ENCODE data around the gene MFAP4.

Gene MFAP4

DNA sequence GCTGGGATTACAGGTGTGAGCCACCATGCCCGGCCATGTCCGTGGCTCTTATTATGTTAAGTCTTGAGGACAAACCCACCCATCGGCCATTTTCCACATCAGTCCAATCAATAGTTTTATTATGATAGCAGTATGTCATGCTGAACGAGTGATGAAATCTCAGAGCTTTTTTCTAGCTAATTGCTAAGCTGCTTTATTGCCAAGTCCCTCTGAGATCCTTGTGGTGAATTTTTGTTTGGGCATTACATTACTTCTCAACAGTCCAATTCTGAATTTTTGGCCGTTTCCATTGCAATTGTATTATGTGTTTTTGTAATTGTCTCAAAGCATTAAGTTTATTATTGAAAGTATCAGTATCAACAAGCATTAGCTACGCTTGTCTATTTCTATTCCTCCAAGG, 34.9 kb upstream of the MFAP4 start:
- TF ChIP-seq, protein P1, sequence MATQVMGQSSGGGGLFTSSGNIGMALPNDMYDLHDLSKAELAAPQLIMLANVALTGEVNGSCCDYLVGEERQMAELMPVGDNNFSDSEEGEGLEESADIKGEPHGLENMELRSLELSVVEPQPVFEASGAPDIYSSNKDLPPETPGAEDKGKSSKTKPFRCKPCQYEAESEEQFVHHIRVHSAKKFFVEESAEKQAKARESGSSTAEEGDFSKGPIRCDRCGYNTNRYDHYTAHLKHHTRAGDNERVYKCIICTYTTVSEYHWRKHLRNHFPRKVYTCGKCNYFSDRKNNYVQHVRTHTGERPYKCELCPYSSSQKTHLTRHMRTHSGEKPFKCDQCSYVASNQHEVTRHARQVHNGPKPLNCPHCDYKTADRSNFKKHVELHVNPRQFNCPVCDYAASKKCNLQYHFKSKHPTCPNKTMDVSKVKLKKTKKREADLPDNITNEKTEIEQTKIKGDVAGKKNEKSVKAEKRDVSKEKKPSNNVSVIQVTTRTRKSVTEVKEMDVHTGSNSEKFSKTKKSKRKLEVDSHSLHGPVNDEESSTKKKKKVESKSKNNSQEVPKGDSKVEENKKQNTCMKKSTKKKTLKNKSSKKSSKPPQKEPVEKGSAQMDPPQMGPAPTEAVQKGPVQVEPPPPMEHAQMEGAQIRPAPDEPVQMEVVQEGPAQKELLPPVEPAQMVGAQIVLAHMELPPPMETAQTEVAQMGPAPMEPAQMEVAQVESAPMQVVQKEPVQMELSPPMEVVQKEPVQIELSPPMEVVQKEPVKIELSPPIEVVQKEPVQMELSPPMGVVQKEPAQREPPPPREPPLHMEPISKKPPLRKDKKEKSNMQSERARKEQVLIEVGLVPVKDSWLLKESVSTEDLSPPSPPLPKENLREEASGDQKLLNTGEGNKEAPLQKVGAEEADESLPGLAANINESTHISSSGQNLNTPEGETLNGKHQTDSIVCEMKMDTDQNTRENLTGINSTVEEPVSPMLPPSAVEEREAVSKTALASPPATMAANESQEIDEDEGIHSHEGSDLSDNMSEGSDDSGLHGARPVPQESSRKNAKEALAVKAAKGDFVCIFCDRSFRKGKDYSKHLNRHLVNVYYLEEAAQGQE (IDR thresholded peaks at IDR 0.05; ENCODE audit: insufficient replicate concordance, low read depth) = no peak
- TF ChIP-seq GABPA (IDR thresholded peaks at IDR 0.05; ENCODE audit: low read depth) = no peak
- TF ChIP-seq, protein P2, sequence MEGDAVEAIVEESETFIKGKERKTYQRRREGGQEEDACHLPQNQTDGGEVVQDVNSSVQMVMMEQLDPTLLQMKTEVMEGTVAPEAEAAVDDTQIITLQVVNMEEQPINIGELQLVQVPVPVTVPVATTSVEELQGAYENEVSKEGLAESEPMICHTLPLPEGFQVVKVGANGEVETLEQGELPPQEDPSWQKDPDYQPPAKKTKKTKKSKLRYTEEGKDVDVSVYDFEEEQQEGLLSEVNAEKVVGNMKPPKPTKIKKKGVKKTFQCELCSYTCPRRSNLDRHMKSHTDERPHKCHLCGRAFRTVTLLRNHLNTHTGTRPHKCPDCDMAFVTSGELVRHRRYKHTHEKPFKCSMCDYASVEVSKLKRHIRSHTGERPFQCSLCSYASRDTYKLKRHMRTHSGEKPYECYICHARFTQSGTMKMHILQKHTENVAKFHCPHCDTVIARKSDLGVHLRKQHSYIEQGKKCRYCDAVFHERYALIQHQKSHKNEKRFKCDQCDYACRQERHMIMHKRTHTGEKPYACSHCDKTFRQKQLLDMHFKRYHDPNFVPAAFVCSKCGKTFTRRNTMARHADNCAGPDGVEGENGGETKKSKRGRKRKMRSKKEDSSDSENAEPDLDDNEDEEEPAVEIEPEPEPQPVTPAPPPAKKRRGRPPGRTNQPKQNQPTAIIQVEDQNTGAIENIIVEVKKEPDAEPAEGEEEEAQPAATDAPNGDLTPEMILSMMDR (IDR thresholded peaks at IDR 0.05; ENCODE audit: insufficient read depth, low read length) = no peak
- TF ChIP-seq SPI1 (IDR thresholded peaks at IDR 0.05; ENCODE audit: borderline replicate concordance, low read depth) = no peak
- TF ChIP-seq POLR2AphosphoS5 (IDR thresholded peaks at IDR 0.05; ENCODE audit: low read depth) = no peak
- no peak overlapping the region for H3K27ac ChIP-seq (replicated peaks)

DNA sequence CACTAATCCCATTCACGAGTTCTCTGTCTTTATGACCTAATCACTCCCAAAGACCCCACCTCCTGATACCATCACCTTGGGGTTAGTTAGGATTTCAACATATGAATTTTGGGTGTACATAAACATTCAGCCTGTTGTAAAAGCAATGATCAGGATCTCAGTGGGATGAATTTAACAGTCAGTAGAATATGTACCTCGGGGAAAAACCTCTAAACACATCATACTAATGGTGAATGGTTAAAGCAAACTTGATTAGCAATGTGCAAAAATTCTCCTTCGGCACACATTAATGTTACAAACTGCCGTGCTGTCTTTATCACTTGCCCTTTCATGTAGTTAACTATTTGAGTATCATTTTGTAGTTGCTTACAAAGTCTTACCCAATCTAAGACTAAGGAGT, 34.2 kb upstream of the MFAP4 start:
- Histone ChIP-seq H3K27me3 (ENCODE audit: insufficient read depth, poor library complexity, severe bottlenecking) (no peaks in the 10 kb centered on the region), H3K4me3 (replicated peaks; ENCODE audit: insufficient read depth, low read length) (no peak overlapping the region), H3K27ac (replicated peaks) (no peak overlapping the region)
- no peak for DNase-seq (ENCODE audit: low read depth in 1 of 2, low spot score in 1 of 2)
- TF ChIP-seq POLR2AphosphoS5 (IDR thresholded peaks at IDR 0.05; ENCODE audit: low read depth) (no peak), SPI1 (IDR thresholded peaks at IDR 0.05; ENCODE audit: borderline replicate concordance, low read depth) (no peak)

More for the DNA sequence above, 34.9 kb upstream of the MFAP4 start:
- Histone ChIP-seq H3K4me3 (replicated peaks; ENCODE audit: insufficient read depth, low read length) (no peak overlapping the region), H3K27me3 (ENCODE audit: insufficient read depth, poor library complexity, severe bottlenecking) (no peaks in the 10 kb centered on the region)
- DNase-seq (ENCODE audit: low read depth in 1 of 2, low spot score in 1 of 2) = no peak

DNA sequence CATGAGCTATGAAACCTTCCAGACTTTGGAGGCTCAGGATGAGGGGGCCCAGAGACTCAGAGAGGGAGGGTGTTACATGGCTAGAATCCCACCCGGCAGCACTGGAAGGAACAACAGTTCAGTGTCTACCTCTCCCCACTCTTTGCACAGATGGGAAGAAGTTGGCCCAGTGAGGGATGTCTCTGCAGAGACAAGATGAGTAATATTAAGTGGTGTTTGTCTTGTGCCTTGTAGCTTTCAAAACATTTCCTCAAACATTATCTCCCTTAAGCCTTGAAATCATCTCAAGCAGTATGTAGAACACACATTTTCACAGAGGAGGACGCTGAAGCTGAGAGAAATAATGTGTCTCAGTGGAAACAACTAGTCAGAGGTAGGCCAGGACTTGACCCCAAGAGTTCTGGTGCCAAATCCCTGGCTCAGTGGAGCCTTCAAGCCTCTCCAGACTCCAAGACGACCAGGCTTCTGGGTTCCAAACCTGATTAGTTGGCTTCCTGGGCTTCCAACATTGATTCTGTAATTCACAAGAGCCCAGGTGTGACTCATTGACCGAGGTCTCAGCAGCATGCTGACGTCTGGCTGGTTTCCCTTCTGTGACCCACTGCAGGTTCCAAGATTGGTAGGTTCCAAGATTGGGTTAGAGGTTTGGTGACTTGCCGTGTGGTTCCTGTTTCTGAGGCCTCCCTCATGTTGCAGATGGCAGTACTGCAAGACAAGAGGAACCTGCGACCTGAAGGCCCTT, 31.4 kb upstream of the MFAP4 start:
- DNase-seq (ENCODE audit: low read depth in 1 of 2, low spot score in 1 of 2) = peak; percentile 11 to 44
- Histone ChIP-seq H3K27me3 (ENCODE audit: insufficient read depth, poor library complexity, severe bottlenecking) (no peaks in the 10 kb centered on the region), H3K4me3 (replicated peaks; ENCODE audit: insufficient read depth, low read length) (no peak overlapping the region), H3K27ac (replicated peaks) (no peak overlapping the region)
- TF ChIP-seq, protein P1 (IDR thresholded peaks at IDR 0.05; ENCODE audit: insufficient replicate concordance, low read depth) = no peak
- TF ChIP-seq POLR2AphosphoS5 (IDR thresholded peaks at IDR 0.05; ENCODE audit: low read depth) (no peak), SPI1 (IDR thresholded peaks at IDR 0.05; ENCODE audit: borderline replicate concordance, low read depth) (peak; percentile 16; the same call in 1 of the 2 replicates)

DNA sequence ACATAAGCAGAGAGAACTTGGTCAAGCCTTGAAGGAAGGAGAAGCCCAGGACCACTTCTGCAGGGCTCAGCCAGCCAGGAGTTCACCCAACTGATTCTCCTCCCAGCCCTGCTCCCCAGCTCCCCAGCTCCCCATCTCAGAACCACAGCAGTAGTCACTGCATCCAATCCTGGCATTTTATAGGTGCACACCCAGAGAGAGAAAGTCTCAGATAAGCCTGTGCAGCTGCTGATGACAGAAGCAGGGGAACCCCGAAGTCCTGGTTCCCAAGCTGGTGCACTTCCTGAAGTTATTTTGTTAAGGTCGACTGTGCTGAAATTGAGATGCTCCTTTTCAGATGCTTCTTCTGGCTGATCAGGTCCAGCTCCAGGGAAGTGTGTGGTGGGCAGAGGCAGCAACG, 30.6 kb upstream of the MFAP4 start:
- Histone ChIP-seq H3K27ac (replicated peaks) (no peak overlapping the region), H3K4me3 (replicated peaks; ENCODE audit: insufficient read depth, low read length) (no peak overlapping the region), H3K27me3 (ENCODE audit: insufficient read depth, poor library complexity, severe bottlenecking) (no peaks in the 10 kb centered on the region)
- no peak for DNase-seq (ENCODE audit: low read depth in 1 of 2, low spot score in 1 of 2)
- TF ChIP-seq SPI1 (IDR thresholded peaks at IDR 0.05; ENCODE audit: borderline replicate concordance, low read depth) (no peak), POLR2AphosphoS5 (IDR thresholded peaks at IDR 0.05; ENCODE audit: low read depth) (no peak), GABPA (IDR thresholded peaks at IDR 0.05; ENCODE audit: low read depth) (no peak)
- TF ChIP-seq, protein P1 (IDR thresholded peaks at IDR 0.05; ENCODE audit: insufficient replicate concordance, low read depth) = no peak
- TF ChIP-seq, protein P2 (IDR thresholded peaks at IDR 0.05; ENCODE audit: insufficient read depth, low read length) = no peak
